DND-41 (cell line): ENCODE results near the gene RGS6.

ENCODE experiments used
- ATAC-seq: fragments of 200-7000 bp; cut with Tn5 transposase; 3 replicates; pipeline ENCODE4 v1.9.1; 2021; ENCODE audit warnings: low read depth; ENCODE audit not compliant: insufficient read depth
- DNase-seq: peaks from one replicate; pipeline ENCODE4 v3.0.0-alpha.2; 2020
- H2AFZ ChIP-seq: 2 replicates; pipeline ENCODE4 v1.6.0; 2012; ENCODE audit warnings: low read depth, low read length
- H3K27ac ChIP-seq: 2 replicates; pipeline ENCODE4 v1.5.1; 2012; ENCODE audit warnings: low read length, inconsistent platforms
- H3K27me3 ChIP-seq: fragments of 200-600 bp; sonication (generic); 2 replicates; pipeline ENCODE4 v1.6.0; 2012; ENCODE audit warnings: low read length, mild to moderate bottlenecking, inconsistent platforms; ENCODE audit not compliant: insufficient read depth, poor library complexity
- H3K36me3 ChIP-seq: 2 replicates; pipeline ENCODE4 v1.5.1; 2012; ENCODE audit warnings: low read length, inconsistent platforms; ENCODE audit not compliant: insufficient read depth
- H3K4me1 ChIP-seq: 2 replicates; pipeline ENCODE4 v1.5.1; 2012; ENCODE audit warnings: mild to moderate bottlenecking, low read length; ENCODE audit not compliant: insufficient read depth
- H3K4me2 ChIP-seq: 2 replicates; pipeline ENCODE4 v1.6.0; 2012; ENCODE audit warnings: mild to moderate bottlenecking, moderate library complexity, low read length, inconsistent platforms; ENCODE audit not compliant: insufficient read depth
- H3K4me3 ChIP-seq, 2 experiments: fragments of 200-600 bp in 1 of 2; shearing (Covaris generic) in 1 of 2; 2 replicates each; pipeline ENCODE4 v1.5.1; 2012 to 2016; ENCODE audit warnings: inconsistent platforms in 2 of 2, low read length in 2 of 2, mild to moderate bottlenecking in 2 of 2, low read depth in 1 of 2, moderate library complexity in 1 of 2
- H3K79me2 ChIP-seq: 2 replicates; pipeline ENCODE4 v1.6.0; 2012; ENCODE audit warnings: low read length, inconsistent platforms; ENCODE audit not compliant: insufficient read depth
- H3K9ac ChIP-seq: 2 replicates; pipeline ENCODE4 v1.6.0; 2012; ENCODE audit warnings: low read depth, mild to moderate bottlenecking, inconsistent platforms, low read length, moderate library complexity
- H3K9me3 ChIP-seq: 2 replicates; pipeline ENCODE4 v1.5.1; 2012; ENCODE audit warnings: low read length, moderate library complexity, mild to moderate bottlenecking, inconsistent platforms; ENCODE audit not compliant: insufficient read depth, severe bottlenecking
- H4K20me1 ChIP-seq: 2 replicates; pipeline ENCODE4 v1.6.0; 2012; ENCODE audit warnings: low read length; ENCODE audit not compliant: insufficient read depth
- CTCF ChIP-seq: IDR thresholded peaks from 2 replicates; pipeline ENCODE4 v1.5.1; 2012; ENCODE audit warnings: borderline replicate concordance, low read length, moderate library complexity, mild to moderate bottlenecking; ENCODE audit not compliant: poor library complexity, severe bottlenecking; ENCODE audit errors: extremely low read depth
- EZH2 ChIP-seq: IDR thresholded peaks from 3 replicates; pipeline ENCODE4 v1.6.1; 2012; ENCODE audit warnings: borderline replicate concordance, low read depth, mild to moderate bottlenecking, moderate library complexity, low read length, inconsistent platforms; ENCODE audit not compliant: severe bottlenecking

Gene RGS6

GRCh38 chr14:72389200-72389599 is 457.0 kb downstream of the RGS6 start:
- no peak for ATAC-seq
- no peaks in the 10 kb centered on the region for H3K27me3 ChIP-seq
- H4K20me1 ChIP-seq = no peaks in the 10 kb centered on the region
- TF ChIP-seq EZH2 = no peak
- no peak for TF ChIP-seq CTCF
- no peak overlapping the region for H3K4me3 ChIP-seq
- no peak overlapping the region for H2AFZ ChIP-seq
- peaks cover 6% of the 10 kb centered on the region for H3K9me3 ChIP-seq
- H3K9ac ChIP-seq = no peak overlapping the region
- H3K36me3 ChIP-seq = no peaks in the 10 kb centered on the region
- no peak overlapping the region for H3K4me2 ChIP-seq
- no peak for DNase-seq
- no peaks in the 10 kb centered on the region for H3K79me2 ChIP-seq
- no peak overlapping the region for H3K27ac ChIP-seq
- H3K4me1 ChIP-seq = no peaks in the 10 kb centered on the region

GRCh38 chr14:72401101-72401625 is 468.9 kb downstream of the RGS6 start:
- Histone ChIP-seq H3K9ac (no peak overlapping the region; the same call in 1 of the 2 replicates), H4K20me1 (peaks cover 4% of the 10 kb centered on the region; the same call in 1 of the 2 replicates), H3K27ac (peak overlapping the region; percentile 6; the same call in 1 of the 2 replicates), H3K36me3 (no peaks in the 10 kb centered on the region), H3K79me2 (no peaks in the 10 kb centered on the region), H3K4me2 (peak overlapping the region; percentile 87; the same call in 1 of the 2 replicates), H2AFZ (no peak overlapping the region), H3K27me3 (no peaks in the 10 kb centered on the region), H3K4me1 (peaks cover 30% of the 10 kb centered on the region), H3K4me3 (no peak overlapping the region; a peak in 1 of 4 replicates), H3K9me3 (no peaks in the 10 kb centered on the region)
- TF ChIP-seq EZH2 (no peak), CTCF (no peak)
- DNase-seq = no peak
- ATAC-seq = no peak

GRCh38 chr14:72401632-72402376 is 469.6 kb downstream of the RGS6 start:
- H4K20me1 ChIP-seq = peaks cover 4% of the 10 kb centered on the region; the same call in 1 of the 2 replicates
- H3K27ac ChIP-seq = peak overlapping the region; percentile 96
- no peaks in the 10 kb centered on the region for H3K27me3 ChIP-seq
- TF ChIP-seq EZH2 = no peak
- no peak for TF ChIP-seq CTCF
- H3K36me3 ChIP-seq = no peaks in the 10 kb centered on the region
- peak; percentile 89 for ATAC-seq
- peaks cover 30% of the 10 kb centered on the region for H3K4me1 ChIP-seq
- H3K79me2 ChIP-seq = no peaks in the 10 kb centered on the region
- peak overlapping the region in 1 of 2 experiments; percentile 56; a peak in 2 of 4 replicates for H3K4me3 ChIP-seq
- H3K9ac ChIP-seq = peak overlapping the region; percentile 52
- no peak overlapping the region for H2AFZ ChIP-seq
- peak overlapping the region; percentile 87 for H3K4me2 ChIP-seq
- peak; percentile 84 for DNase-seq
- H3K9me3 ChIP-seq = no peaks in the 10 kb centered on the region
